Psoas muscle (tissue), 8 donors: ENCODE data around the gene PALLD. TPM values are rescaled to one million over a fixed set of nuclear protein-coding genes. Genes with fewer than 3 reads are reported as not detected.

Source experiments
- ATAC-seq, 4 donors: fragments of 200-7000 bp; cut with Tn5 transposase; one replicate each; pipeline ENCODE4 v1.9.1; 2020; ENCODE audit warnings: moderate library complexity in 3 of 4, mild to moderate bottlenecking in 2 of 4
- DNase-seq, 2 donors: peaks; one replicate each; pipeline ENCODE4 v3.0.0-alpha.2; 2020
- H3K27ac ChIP-seq: fragments of 200-600 bp; one replicate; pipeline ENCODE4 v1.8.0; 2022
- H3K27me3 ChIP-seq, 3 donors: fragments of 200-600 bp in 1 of 3; one replicate each; pipeline versions ENCODE4 v1.6.1 to v1.8.0; 2013 to 2022; ENCODE audit warnings: low read length in 2 of 3, mild to moderate bottlenecking in 2 of 3, moderate library complexity in 1 of 3; ENCODE audit not compliant: insufficient read depth in 3 of 3
- H3K36me3 ChIP-seq, 2 donors: fragments of 200-600 bp in 1 of 2; one replicate each; pipeline versions ENCODE4 v1.6.1 to v1.8.0; 2013 to 2022; ENCODE audit warnings: low read depth in 1 of 2, mild to moderate bottlenecking in 1 of 2, moderate library complexity in 1 of 2; ENCODE audit not compliant: insufficient read depth in 1 of 2
- H3K4me1 ChIP-seq: fragments of 200-600 bp; one replicate; pipeline ENCODE4 v1.8.0; 2022
- H3K4me3 ChIP-seq: fragments of 200-600 bp; one replicate; pipeline ENCODE4 v1.8.0; 2022; ENCODE audit warnings: mild to moderate bottlenecking
- H3K9me3 ChIP-seq: fragments of 200-600 bp; one replicate; pipeline ENCODE4 v1.8.0; 2022
- WGBS, 3 donors: extraction: QIAGEN DNeasy Blood & Tissue Kit; methylation state at CpG; one replicate each; pipeline versions ENCODE4 v1.1.6 to v1.1.7; 2013; 5-methylcytosine and 5-hydroxymethylcytosine counted together
- intact Hi-C, 2 donors: fragments of 100-400 bp; cut with DNase I; formaldehyde crosslinking; loops; one replicate each; pipeline versions ENCODE4 v1.11.0 to v1.14.2; 2022
- polyA plus RNA-seq, 3 donors: library from polyadenylated mRNA; stranded (reverse); fragments of 200-250 nt; gene quantifications; one replicate each; pipeline ENCODE4 v1.2.3, GENCODE V29; 2013
- total RNA-seq, 4 donors: library from RNA; stranded (reverse); fragmentation: NEBNext Ultra II Directional in 2 of 4; extraction: Animal tissue kit (Norgen Biotek cat#: 25700) in 2 of 4; gene quantifications; one replicate each; pipeline versions ENCODE4 v1.2.1 to v1.2.4, GENCODE V29; 2021 to 2023
- TF ChIP-seq, protein P1 (sequence below): fragments of 200-600 bp; IDR thresholded peaks from one replicate; pipeline ENCODE4 v1.8.0; 2022; ENCODE audit warnings: antibody characterized with exemption
- donor health status: healthy with polysubstance abuse.
- donor health status: DM: no; HTN: no; CAD: no; lungs with moderate emphysema.
- donor health status: Bipolar disorder and iron deficiency.
- donor health status: healthy.
- donor health status: DM: yes; HTN: yes; CAD: no.
- donor health status: DM: no; HTN: no; CAD: no.
- donor health status: DM: no; HTN: no; CAD: no.
- donor health status: DM: yes; HTN: yes; CAD: no.

PALLD gene
- total and polyA plus RNA-seq, 7 donors = 19.2 to 245 (median 168) TPM

DNA sequence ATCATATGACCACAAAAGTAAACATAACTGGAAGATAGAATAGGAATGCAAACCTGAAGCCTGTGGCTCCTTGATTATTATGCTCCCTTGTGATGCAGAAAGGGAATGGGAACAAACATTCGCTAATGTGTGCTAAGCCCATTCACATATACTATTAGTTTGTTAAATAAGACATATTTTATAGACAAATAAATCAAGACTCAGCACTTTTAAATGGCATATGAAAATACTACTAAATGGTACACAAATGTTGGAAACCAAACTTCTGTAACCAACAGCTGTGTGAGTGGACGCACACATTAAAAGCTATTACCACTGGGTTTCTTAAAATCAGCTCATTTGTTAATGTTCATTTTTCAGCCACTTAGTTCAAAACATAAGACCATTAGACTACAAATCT is 417.2 kb downstream of the PALLD start:
- intact Hi-C loops = loop anchor here in 1 of 2 donors (2.0 kb wide), 1 partner anchor 203 kb away; no protein-coding TSS in a partner anchor
- Histone ChIP-seq H3K9me3 (no peaks in the 10 kb centered on the region), H3K4me1 (no peaks in the 10 kb centered on the region), H3K27ac (peak overlapping the region; percentile 51), H3K4me3 (no peak overlapping the region), H3K36me3 (peaks cover 0 to 92% of the 10 kb centered on the region in 2 donors), H3K27me3 (no peaks in the 10 kb centered on the region)
- WGBS, 3 donors = 85 to 96% (median 94%) methylated on average over 2 of the region's 2 CpGs
- DNase-seq = no peak
- TF ChIP-seq, protein P1, sequence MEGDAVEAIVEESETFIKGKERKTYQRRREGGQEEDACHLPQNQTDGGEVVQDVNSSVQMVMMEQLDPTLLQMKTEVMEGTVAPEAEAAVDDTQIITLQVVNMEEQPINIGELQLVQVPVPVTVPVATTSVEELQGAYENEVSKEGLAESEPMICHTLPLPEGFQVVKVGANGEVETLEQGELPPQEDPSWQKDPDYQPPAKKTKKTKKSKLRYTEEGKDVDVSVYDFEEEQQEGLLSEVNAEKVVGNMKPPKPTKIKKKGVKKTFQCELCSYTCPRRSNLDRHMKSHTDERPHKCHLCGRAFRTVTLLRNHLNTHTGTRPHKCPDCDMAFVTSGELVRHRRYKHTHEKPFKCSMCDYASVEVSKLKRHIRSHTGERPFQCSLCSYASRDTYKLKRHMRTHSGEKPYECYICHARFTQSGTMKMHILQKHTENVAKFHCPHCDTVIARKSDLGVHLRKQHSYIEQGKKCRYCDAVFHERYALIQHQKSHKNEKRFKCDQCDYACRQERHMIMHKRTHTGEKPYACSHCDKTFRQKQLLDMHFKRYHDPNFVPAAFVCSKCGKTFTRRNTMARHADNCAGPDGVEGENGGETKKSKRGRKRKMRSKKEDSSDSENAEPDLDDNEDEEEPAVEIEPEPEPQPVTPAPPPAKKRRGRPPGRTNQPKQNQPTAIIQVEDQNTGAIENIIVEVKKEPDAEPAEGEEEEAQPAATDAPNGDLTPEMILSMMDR = no peak
- ATAC-seq = no peak

DNA sequence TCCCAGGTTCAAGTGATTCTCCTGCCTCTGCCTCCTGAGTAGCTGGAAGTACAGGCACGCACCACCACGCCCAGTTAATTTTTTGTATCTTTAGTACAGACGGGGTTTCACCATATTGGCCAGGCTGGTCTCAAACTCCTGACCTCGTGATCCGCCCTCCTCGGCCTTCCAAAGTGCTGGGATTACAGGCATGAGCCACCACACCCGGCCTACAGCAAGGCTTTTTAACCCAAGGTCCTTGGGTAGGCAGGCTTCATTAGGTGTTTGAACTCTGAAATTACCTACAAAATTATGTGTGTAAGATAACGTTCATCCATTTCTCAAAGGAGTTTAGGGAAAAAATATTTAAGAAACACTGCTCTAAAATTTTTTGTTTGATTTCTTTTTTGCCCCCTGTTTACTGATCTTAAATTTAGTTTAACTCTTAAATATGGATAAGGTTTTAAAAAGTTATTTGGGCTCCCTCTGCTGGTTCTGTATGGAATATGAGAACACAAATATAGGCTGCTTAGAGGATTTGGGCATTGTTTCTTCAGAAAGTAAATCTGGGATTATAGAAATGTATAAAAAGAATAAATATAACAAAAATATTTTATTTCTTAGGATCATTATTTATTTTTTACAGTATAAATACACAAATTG is 420.4 kb downstream of the PALLD start:
- TF ChIP-seq, protein P1 = peak; percentile 70
- Histone ChIP-seq H3K36me3 (peaks cover 4 to 88% of the 10 kb centered on the region in 2 donors), H3K27ac (peak overlapping the region; percentile 46), H3K9me3 (no peaks in the 10 kb centered on the region), H3K4me3 (no peak overlapping the region), H3K27me3 (no peaks in the 10 kb centered on the region), H3K4me1 (no peaks in the 10 kb centered on the region)
- ATAC-seq = peak in 2 of 4 donors; percentile 50 to 59
- 72 to 73% (median 72%) methylated on average over 8 of the region's 8 CpGs for WGBS, 3 donors
- no peak for DNase-seq
- intact Hi-C loops = loop anchor here (5.0 kb wide), 4 partner anchors 205 to 735 kb away; no protein-coding TSS in a partner anchor

DNA sequence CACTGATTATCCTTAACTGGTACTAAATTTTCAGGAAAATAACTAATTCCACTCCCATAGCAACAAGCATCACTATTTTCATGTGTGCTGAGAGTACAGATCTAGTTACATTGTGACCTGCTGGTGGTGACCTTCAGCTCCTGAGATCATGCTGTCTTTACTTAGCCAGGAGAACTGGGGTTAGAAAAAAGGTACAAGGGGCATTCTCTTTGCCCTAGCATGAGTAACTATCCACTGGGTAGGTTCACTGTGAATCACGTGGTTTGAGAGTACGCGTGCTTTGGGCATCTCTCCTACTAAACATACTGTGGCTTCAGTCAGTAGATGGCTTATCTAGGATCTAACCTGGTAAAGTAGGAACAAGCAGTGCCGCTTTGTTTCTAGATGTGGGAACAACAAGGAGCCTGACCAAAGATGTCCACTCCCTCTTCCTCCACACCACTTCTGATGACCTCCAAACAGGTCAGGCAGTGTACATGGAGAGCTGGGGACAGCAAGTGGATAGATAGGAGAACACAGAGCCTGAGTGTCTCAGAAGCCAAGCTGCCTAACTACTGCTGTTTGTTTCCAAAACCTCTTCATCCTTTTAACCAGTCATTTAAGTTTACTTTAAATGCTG is 423.0 kb downstream of the PALLD start:
- no peak overlapping the region for H3K4me3 ChIP-seq
- peak; percentile 21 to 57 (median 37) for ATAC-seq

DNA sequence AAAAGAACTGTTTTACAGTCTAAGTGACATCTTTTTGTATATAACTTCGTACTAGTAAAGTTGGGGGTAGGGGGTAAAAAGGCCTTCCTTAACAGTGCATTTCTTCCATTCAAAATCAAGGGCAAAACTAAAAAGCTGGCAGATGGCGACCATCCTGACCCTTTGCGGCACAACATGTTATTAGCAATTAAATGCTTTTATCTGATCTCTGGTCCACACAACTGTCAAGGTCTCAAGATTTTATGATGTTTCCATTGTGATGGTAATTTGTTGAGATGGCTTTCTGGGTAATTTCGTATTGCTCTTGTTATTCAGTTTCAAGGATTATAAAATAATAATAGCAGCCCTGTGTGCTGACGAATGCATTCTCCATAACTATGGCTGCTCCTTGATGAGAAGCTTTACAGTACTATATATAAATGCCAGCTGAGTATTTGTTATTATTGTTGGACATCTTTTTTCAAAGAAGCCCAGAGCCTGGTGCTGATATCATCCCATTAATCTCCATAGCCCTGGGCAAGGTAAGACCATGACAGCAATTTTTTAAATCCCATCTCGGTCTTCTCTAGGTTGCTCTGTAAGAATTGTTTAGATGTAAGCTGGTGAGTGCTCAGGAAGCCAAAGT is 423.7 kb downstream of the PALLD start:
- ATAC-seq (no peak), DNase-seq (no peak)
- Histone ChIP-seq H3K4me3 (no peak overlapping the region), H3K4me1 (no peaks in the 10 kb centered on the region), H3K27me3 (no peaks in the 10 kb centered on the region), H3K36me3 (peaks cover 9 to 87% of the 10 kb centered on the region in 2 donors), H3K9me3 (no peaks in the 10 kb centered on the region), H3K27ac (peak overlapping the region; percentile 1)
- TF ChIP-seq, protein P1 = no peak
- intact Hi-C loops = loop anchor here (5.0 to 10.0 kb wide), 3 partner anchors 87 to 736 kb away; no protein-coding TSS in a partner anchor
- 76 to 89% (median 78%) methylated on average over 6 of the region's 6 CpGs for WGBS, 3 donors

More for the DNA sequence above, 423.0 kb downstream of the PALLD start:
- TF ChIP-seq, protein P1 = no peak
- H3K9me3 ChIP-seq = no peaks in the 10 kb centered on the region
- H3K36me3 ChIP-seq = peaks cover 5 to 87% of the 10 kb centered on the region in 2 donors
- intact Hi-C loops = loop anchor here (1.0 to 10.0 kb wide), 8 partner anchors 87 to 738 kb away; no protein-coding TSS in a partner anchor
- no peaks in the 10 kb centered on the region for H3K27me3 ChIP-seq
- H3K27ac ChIP-seq = peak overlapping the region; percentile 1
- H3K4me1 ChIP-seq = no peaks in the 10 kb centered on the region
- 62 to 87% (median 66%) methylated on average over 4 of the region's 4 CpGs for WGBS, 3 donors
- DNase-seq = no peak
